Immature natural killer cell (primary cell): Measurements from ENCODE around the gene PTPN9. TPM values are rescaled to one million over a fixed set of nuclear protein-coding genes. Genes with fewer than 3 reads are reported as not detected.
"Not testable (repeated sequence)": the region's sequence is repeated elsewhere in the genome, so short reads cannot be mapped to it uniquely, and the experiment has no call there.

Source experiments
- DNase-seq, 3 donors: peaks; one replicate each; pipeline ENCODE4 v3.0.0; 2022; ENCODE audit warnings: mixed read lengths in 1 of 3
- H3K27ac Mint-ChIP-seq, 6 donors: one replicate each; pipeline ENCODE4 v1.8.0; 2020; ENCODE audit warnings: mixed read lengths in 6 of 6, mild to moderate bottlenecking in 5 of 6, inconsistent platforms in 4 of 6, moderate library complexity in 3 of 6
- H3K27me3 Mint-ChIP-seq, 3 donors: one replicate each; pipeline ENCODE4 v1.8.0; 2020 to 2021; ENCODE audit warnings: low read depth in 3 of 3, mild to moderate bottlenecking in 3 of 3, mixed read lengths in 3 of 3, moderate library complexity in 3 of 3, inconsistent platforms in 1 of 3
- H3K36me3 Mint-ChIP-seq, 3 donors: one replicate each; pipeline ENCODE4 v1.8.0; 2020; ENCODE audit warnings: mixed read lengths in 3 of 3, inconsistent platforms in 2 of 3, mild to moderate bottlenecking in 2 of 3
- H3K4me1 Mint-ChIP-seq, 2 donors: one replicate each; pipeline ENCODE4 v1.8.0; 2020; ENCODE audit warnings: inconsistent platforms in 2 of 2, mild to moderate bottlenecking in 2 of 2, mixed read lengths in 2 of 2, moderate library complexity in 1 of 2
- H3K4me3 Mint-ChIP-seq, 5 donors: one replicate each; pipeline ENCODE4 v1.8.0; 2020; ENCODE audit warnings: mild to moderate bottlenecking in 5 of 5, mixed read lengths in 5 of 5, inconsistent platforms in 3 of 5, moderate library complexity in 3 of 5
- H3K9me3 Mint-ChIP-seq, 6 donors: one replicate each; pipeline ENCODE4 v1.8.0; 2020; ENCODE audit warnings: mild to moderate bottlenecking in 6 of 6, mixed read lengths in 6 of 6, inconsistent platforms in 4 of 6, moderate library complexity in 3 of 6
- polyA plus RNA-seq, 3 donors: library from polyadenylated mRNA; unstranded; fragments of 300-500 nt; fragmentation: Illumina TruSeq; gene quantifications; one replicate each; pipeline ENCODE4 v1.2.3, GENCODE V29; 2021

The PTPN9 gene
- polyA plus RNA-seq, 3 donors from 2014 or later = 22.6 to 34.6 (median 31.2) TPM

GRCh38 chr15:75452364-75452864 lies 126.7 kb downstream of the PTPN9 start:
- Mint-ChIP-seq H3K36me3 (no peaks in the 10 kb centered on the region), H3K27ac (peak overlapping the region; percentile 98 to 100 (median 100)), H3K27me3 (peaks cover 18 to 38% (median 22%) of the 10 kb centered on the region in 3 donors), H3K9me3 (no peaks in the 10 kb centered on the region), H3K4me1 (peaks cover 44 to 59% of the 10 kb centered on the region in 2 donors), H3K4me3 (peak overlapping the region; percentile 94 to 100 (median 97))
- DNase-seq = peak; percentile 73 to 74 (median 74)

GRCh38 chr15:75451674-75452363 lies 127.3 kb downstream of the PTPN9 start, which contains the start of gene SIN3A:
SIN3A (minus strand) TSS chr15:75451690; CDS start chr15:75430375, 21,315 bp downstream.
- Mint-ChIP-seq H3K36me3 (no peaks in the 10 kb centered on the region), H3K27ac (peak within 1 kb of the TSS; percentile 98 to 100 (median 100)), H3K4me3 (peak within 1 kb of the TSS; percentile 94 to 100 (median 97)), H3K9me3 (no peaks in the 10 kb centered on the region), H3K27me3 (peaks cover 16 to 38% (median 22%) of the 10 kb centered on the region in 3 donors), H3K4me1 (peaks cover 50 to 65% of the 10 kb centered on the region in 2 donors)
- peak; percentile 99 for DNase-seq

- Mint-ChIP-seq H3K27ac (peak overlapping the region; percentile 60 to 100 (median 100)), H3K9me3 (no peaks in the 10 kb centered on the region), H3K4me1 (peaks cover 50 to 65% of the 10 kb centered on the region in 2 donors), H3K27me3 (peaks cover 16 to 38% (median 22%) of the 10 kb centered on the region in 3 donors), H3K4me3 (peak overlapping the region; percentile 94 to 100 (median 97)), H3K36me3 (no peaks in the 10 kb centered on the region)
- DNase-seq = no peak
These were observed 127.9 kb downstream of the PTPN9 start for GRCh38 chr15:75451202-75451673.

- peak overlapping the region; percentile 90 to 100 (median 96) for H3K27ac Mint-ChIP-seq
- no peaks in the 10 kb centered on the region for H3K36me3 Mint-ChIP-seq
- peak overlapping the region; percentile 94 to 100 (median 97) for H3K4me3 Mint-ChIP-seq
- DNase-seq = peak; percentile 89 to 92 (median 91)
- H3K4me1 Mint-ChIP-seq = peaks cover 54 to 69% of the 10 kb centered on the region in 2 donors
- H3K9me3 Mint-ChIP-seq = no peaks in the 10 kb centered on the region
- peaks cover 16 to 37% (median 22%) of the 10 kb centered on the region in 3 donors for H3K27me3 Mint-ChIP-seq
These were observed 128.6 kb downstream of the PTPN9 start for GRCh38 chr15:75450307-75451201.

GRCh38 chr15:75449585-75450306 lies 129.4 kb downstream of the PTPN9 start:
- Mint-ChIP-seq H3K4me1 (peaks cover 54 to 70% of the 10 kb centered on the region in 2 donors), H3K4me3 (peak overlapping the region; percentile 94 to 98 (median 96)), H3K9me3 (no peaks in the 10 kb centered on the region), H3K27me3 (peaks cover 16 to 34% (median 20%) of the 10 kb centered on the region in 3 donors), H3K36me3 (no peaks in the 10 kb centered on the region), H3K27ac (peak overlapping the region; percentile 90 to 98 (median 96))
- peak in 1 of 3 donors; percentile 4 for DNase-seq

GRCh38 chr15:75448171-75448570 lies 130.9 kb downstream of the PTPN9 start:
- peak overlapping the region in 1 of 6 donors; percentile 42 for H3K27ac Mint-ChIP-seq
- peaks cover 53 to 68% of the 10 kb centered on the region in 2 donors for H3K4me1 Mint-ChIP-seq
- H3K27me3 Mint-ChIP-seq = peaks cover 13 to 25% (median 15%) of the 10 kb centered on the region in 3 donors
- H3K36me3 Mint-ChIP-seq, H3K4me3 Mint-ChIP-seq, H3K9me3 Mint-ChIP-seq, DNase-seq: not testable (repeated sequence)

- peaks cover 42 to 62% of the 10 kb centered on the region in 2 donors for H3K4me1 Mint-ChIP-seq
- peaks cover 1 to 9% (median 4%) of the 10 kb centered on the region in 3 donors for H3K27me3 Mint-ChIP-seq
- no peaks in the 10 kb centered on the region for H3K9me3 Mint-ChIP-seq
- no peaks in the 10 kb centered on the region for H3K36me3 Mint-ChIP-seq
- H3K27ac Mint-ChIP-seq = peak overlapping the region; percentile 7 to 76 (median 42)
- H3K4me3 Mint-ChIP-seq = no peak overlapping the region
- no peak for DNase-seq
These were observed 133.0 kb downstream of the PTPN9 start for GRCh38 chr15:75446151-75446550.

- H3K4me1 Mint-ChIP-seq = peaks cover 40 to 61% of the 10 kb centered on the region in 2 donors
- not testable (repeated sequence) for H3K4me3 Mint-ChIP-seq
These were observed 133.8 kb downstream of the PTPN9 start for GRCh38 chr15:75445324-75445723.

GRCh38 chr15:75443972-75444453 lies 135.1 kb downstream of the PTPN9 start:
- DNase-seq, H3K27ac Mint-ChIP-seq, H3K4me3 Mint-ChIP-seq, H3K9me3 Mint-ChIP-seq, H3K36me3 Mint-ChIP-seq, H3K27me3 Mint-ChIP-seq: not testable (repeated sequence)
- peaks cover 33 to 53% of the 10 kb centered on the region in 2 donors for H3K4me1 Mint-ChIP-seq

More at GRCh38 chr15:75445324-75445723, 133.8 kb downstream of the PTPN9 start:
- not testable (repeated sequence) for H3K27me3 Mint-ChIP-seq, H3K36me3 Mint-ChIP-seq, H3K9me3 Mint-ChIP-seq, DNase-seq, H3K27ac Mint-ChIP-seq

- Mint-ChIP-seq H3K9me3 (no peaks in the 10 kb centered on the region), H3K27ac (peak overlapping the region in 3 of 6 donors; percentile 0 to 7 (median 3)), H3K36me3 (peaks cover 0 to 10% (median 3%) of the 10 kb centered on the region in 3 donors), H3K27me3 (peaks cover 0 to 1% (median 0%) of the 10 kb centered on the region in 3 donors), H3K4me1 (peaks cover 43 to 67% of the 10 kb centered on the region in 2 donors), H3K4me3 (peak overlapping the region in 1 of 5 donors; percentile 0)
- DNase-seq = no peak
These were observed 141.4 kb downstream of the PTPN9 start for GRCh38 chr15:75437721-75438120.

- DNase-seq = no peak
- Mint-ChIP-seq H3K4me1 (peaks cover 43 to 71% of the 10 kb centered on the region in 2 donors), H3K27me3 (peaks cover 0 to 1% (median 0%) of the 10 kb centered on the region in 3 donors), H3K27ac (peak overlapping the region in 1 of 6 donors; percentile 35), H3K36me3 (peaks cover 0 to 10% (median 3%) of the 10 kb centered on the region in 3 donors), H3K9me3 (no peaks in the 10 kb centered on the region), H3K4me3 (no peak overlapping the region)
These were observed 142.2 kb downstream of the PTPN9 start for GRCh38 chr15:75436881-75437280.

- H3K4me3 Mint-ChIP-seq = no peak overlapping the region
- H3K27ac Mint-ChIP-seq = peak overlapping the region in 3 of 6 donors; percentile 34 to 63 (median 43)
- H3K27me3 Mint-ChIP-seq = no peaks in the 10 kb centered on the region
- DNase-seq = no peak
- peaks cover 0 to 9% (median 0%) of the 10 kb centered on the region in 3 donors for H3K36me3 Mint-ChIP-seq
- peaks cover 22 to 55% of the 10 kb centered on the region in 2 donors for H3K4me1 Mint-ChIP-seq
- H3K9me3 Mint-ChIP-seq = no peaks in the 10 kb centered on the region
These were observed 147.4 kb downstream of the PTPN9 start for GRCh38 chr15:75431682-75432081.
